Measurements from ENCODE around the gene PDZD7.
A peak's percentile ranks its signal among the peaks of the same experiment; 100 is the strongest.

PDZD7 gene

GRCh38 chr10:101000127-101000914 is 30.6 kb downstream of the PDZD7 start:
- peak; percentile 68 for DNase-seq

- no peak for DNase-seq
Observed at GRCh38 chr10:100999742-101000126, 31.2 kb downstream of the PDZD7 start, which contains the start of gene LZTS2. Gene LZTS2, plus strand, starts transcription at chr10:100999808. Its CDS starts 2,731 bp downstream, at chr10:101002539.

GRCh38 chr10:100998991-100999741 is 31.8 kb downstream of the PDZD7 start:
- DNase-seq, result peak; percentile 90

GRCh38 chr10:100998183-100998990 is 32.5 kb downstream of the PDZD7 start:
- peak; percentile 92 for DNase-seq

GRCh38 chr10:100997360-100998182 is 33.4 kb downstream of the PDZD7 start:
- DNase-seq, result no peak

GRCh38 chr10:100996678-100997359 is 34.1 kb downstream of the PDZD7 start:
- DNase-seq, result peak; percentile 60

- no peak for DNase-seq
Observed at GRCh38 chr10:100995181-100995580, 35.7 kb downstream of the PDZD7 start.

- no peak for DNase-seq
Observed at GRCh38 chr10:100993986-100994708, 36.8 kb downstream of the PDZD7 start.

- no peak for DNase-seq
Observed at GRCh38 chr10:100989088-100989487, 41.8 kb downstream of the PDZD7 start.

GRCh38 chr10:100988166-100988565 is 42.8 kb downstream of the PDZD7 start:
- DNase-seq, result no peak

- DNase-seq, result no peak
Observed at GRCh38 chr10:100987685-100988049, 43.3 kb downstream of the PDZD7 start.

GRCh38 chr10:100986952-100987684 is 43.8 kb downstream of the PDZD7 start, which contains the start of the genes MRPL43 and TWNK:
Gene MRPL43, minus strand, starts transcription at chr10:100987497. Its CDS starts 54 bp downstream, at chr10:100987443.
Gene TWNK, plus strand, starts transcription at chr10:100987543. Its CDS starts 668 bp downstream, at chr10:100988211.
- DNase-seq, result peak; percentile 92

GRCh38 chr10:100986623-100986951 is 44.3 kb downstream of the PDZD7 start:
- no peak for DNase-seq

- no peak for DNase-seq
Observed at GRCh38 chr10:100985336-100985735, 45.6 kb downstream of the PDZD7 start.

- peak; percentile 34 for DNase-seq
Observed at GRCh38 chr10:100984672-100985177, 46.2 kb downstream of the PDZD7 start.

GRCh38 chr10:100983868-100984671 is 46.9 kb downstream of the PDZD7 start:
- no peak for DNase-seq

GRCh38 chr10:100982916-100983830 is 47.8 kb downstream of the PDZD7 start:
- no peak for DNase-seq

Measured in right forelimb (tissue), 1 donor.